ENCODE data around the gene RHOC.

The RHOC gene

DNA sequence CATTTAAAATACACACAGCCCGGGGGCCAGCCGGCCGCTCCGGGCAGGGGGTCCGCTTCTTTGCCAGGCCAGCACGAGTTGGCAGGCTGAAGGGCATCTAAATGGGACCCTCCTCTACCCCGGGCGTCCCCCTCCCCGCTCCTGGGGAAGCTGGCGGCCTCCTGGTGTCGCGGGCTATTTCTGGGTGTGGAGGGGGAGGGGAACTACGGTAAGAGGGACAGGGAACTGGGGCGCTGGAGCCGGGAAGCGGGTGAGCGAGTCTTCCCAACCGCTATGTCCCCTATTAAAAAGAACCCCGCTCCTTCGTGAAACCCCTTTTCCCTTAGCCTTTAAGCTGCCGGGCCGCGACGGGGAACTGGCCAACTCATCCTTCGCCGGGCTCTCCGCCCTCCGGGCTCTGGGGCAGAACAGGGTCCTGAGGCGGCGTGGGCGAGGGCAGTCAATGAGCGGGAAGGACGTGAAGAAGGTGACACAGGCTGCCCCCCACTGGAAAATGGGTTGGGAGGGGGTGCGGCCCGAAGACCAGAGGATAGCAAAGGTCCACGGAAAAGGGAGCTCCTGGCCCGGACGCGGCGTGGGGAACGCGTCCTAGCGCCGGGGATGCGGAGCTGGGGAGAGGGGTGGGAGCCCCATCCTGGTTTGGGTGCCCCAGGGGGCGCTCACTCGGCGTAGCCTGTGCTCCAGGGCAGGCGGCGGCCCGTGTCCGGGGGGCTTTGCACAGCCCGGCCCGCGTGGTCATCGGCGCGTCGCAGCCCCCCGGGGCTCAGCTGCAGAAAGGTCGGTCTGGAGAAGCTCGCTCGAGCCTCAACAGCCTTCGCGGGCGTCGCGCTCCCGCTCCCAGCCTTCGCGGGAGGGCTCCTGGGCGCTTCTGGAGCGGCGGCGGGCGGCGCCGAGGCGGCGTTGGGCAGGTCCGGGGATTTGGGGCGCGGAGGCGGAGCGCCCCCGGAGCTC, 7.7 kb upstream of the RHOC start (continued):
- TF ChIP-seq ZBTB11 (tag by site-specific recombination; conservative IDR thresholded peaks at IDR 0.05; ENCODE audit: low read depth) (no peak), ZNF701 (tag by site-specific recombination; IDR thresholded peaks at IDR 0.05) (no peak), ZSCAN30 (tag by site-specific recombination; IDR thresholded peaks at IDR 0.05) (no peak), ZNF658 (tag by site-specific recombination; IDR thresholded peaks at IDR 0.05) (no peak), ZNF19 (tag by site-specific recombination; IDR thresholded peaks at IDR 0.05; ENCODE audit: low read depth) (no peak), HOXC10 (CRISPR knock-in tag; IDR thresholded peaks at IDR 0.05) (no peak), ZNF629 (tag by site-specific recombination; IDR thresholded peaks at IDR 0.05) (no peak), ZIC2 (tag by site-specific recombination; IDR thresholded peaks at IDR 0.05) (peak; percentile 34; the same call in 1 of the 2 replicates), ZFP3 (tag by site-specific recombination; IDR thresholded peaks at IDR 0.05; ENCODE audit: low read depth) (no peak), GLI4 (tag by site-specific recombination; IDR thresholded peaks at IDR 0.05) (no peak), GLIS2 (tag by site-specific recombination; IDR thresholded peaks at IDR 0.05) (peak; percentile 70), ZNF747 (tag by site-specific recombination; IDR thresholded peaks at IDR 0.05) (no peak), ZNF837 (tag by site-specific recombination; IDR thresholded peaks at IDR 0.05) (no peak), ZNF624 (tag by site-specific recombination; IDR thresholded peaks at IDR 0.05) (no peak), ZNF48 (tag by site-specific recombination; IDR thresholded peaks at IDR 0.05) (no peak), PRDM2 (tag by site-specific recombination; IDR thresholded peaks at IDR 0.05; ENCODE audit: borderline replicate concordance) (no peak), ZNF692 (tag by site-specific recombination; IDR thresholded peaks at IDR 0.05) (no peak), ZSCAN4 (tag by site-specific recombination; IDR thresholded peaks at IDR 0.05) (no peak), ZBTB8A (tag by site-specific recombination; IDR thresholded peaks at IDR 0.05) (peak; percentile 73), ZNF394 (tag by site-specific recombination; IDR thresholded peaks at IDR 0.05; ENCODE audit: borderline replicate concordance) (no peak), ZEB2 (tag by site-specific recombination; IDR thresholded peaks at IDR 0.05) (no peak), MEIS1 (CRISPR knock-in tag; IDR thresholded peaks at IDR 0.05; ENCODE audit: borderline replicate concordance) (no peak), ZNF791 (tag by site-specific recombination; IDR thresholded peaks at IDR 0.05) (no peak), ZNF140 (tag by site-specific recombination; IDR thresholded peaks at IDR 0.05) (no peak)
- TF ChIP-seq, protein P1, sequence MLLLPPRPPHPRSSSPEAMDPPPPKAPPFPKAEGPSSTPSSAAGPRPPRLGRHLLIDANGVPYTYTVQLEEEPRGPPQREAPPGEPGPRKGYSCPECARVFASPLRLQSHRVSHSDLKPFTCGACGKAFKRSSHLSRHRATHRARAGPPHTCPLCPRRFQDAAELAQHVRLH (tag by site-specific recombination; IDR thresholded peaks at IDR 0.05): no peak
- TF ChIP-seq, protein P2, sequence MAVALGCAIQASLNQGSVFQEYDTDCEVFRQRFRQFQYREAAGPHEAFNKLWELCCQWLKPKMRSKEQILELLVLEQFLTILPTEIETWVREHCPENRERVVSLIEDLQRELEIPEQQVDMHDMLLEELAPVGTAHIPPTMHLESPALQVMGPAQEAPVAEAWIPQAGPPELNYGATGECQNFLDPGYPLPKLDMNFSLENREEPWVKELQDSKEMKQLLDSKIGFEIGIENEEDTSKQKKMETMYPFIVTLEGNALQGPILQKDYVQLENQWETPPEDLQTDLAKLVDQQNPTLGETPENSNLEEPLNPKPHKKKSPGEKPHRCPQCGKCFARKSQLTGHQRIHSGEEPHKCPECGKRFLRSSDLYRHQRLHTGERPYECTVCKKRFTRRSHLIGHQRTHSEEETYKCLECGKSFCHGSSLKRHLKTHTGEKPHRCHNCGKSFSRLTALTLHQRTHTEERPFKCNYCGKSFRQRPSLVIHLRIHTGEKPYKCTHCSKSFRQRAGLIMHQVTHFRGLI (tag by site-specific recombination; IDR thresholded peaks at IDR 0.05): 0 out of 2 replicates have a peak, but pooled peaks have one; percentile 15

Measured in HEK293 (cell line).